G401.6 (cell line): ENCODE data around the gene ZBTB2.
"Not testable (repeated sequence)": the region's sequence is repeated elsewhere in the genome, so short reads cannot be mapped to it uniquely, and the experiment has no call there.

Experiments
- FAIRE-seq: peaks from 2 replicates; lab custom pipeline; 2012; peaks lifted over from hg19 to GRCh38; lab: Jason Lieb, UNC

The ZBTB2 gene

DNA sequence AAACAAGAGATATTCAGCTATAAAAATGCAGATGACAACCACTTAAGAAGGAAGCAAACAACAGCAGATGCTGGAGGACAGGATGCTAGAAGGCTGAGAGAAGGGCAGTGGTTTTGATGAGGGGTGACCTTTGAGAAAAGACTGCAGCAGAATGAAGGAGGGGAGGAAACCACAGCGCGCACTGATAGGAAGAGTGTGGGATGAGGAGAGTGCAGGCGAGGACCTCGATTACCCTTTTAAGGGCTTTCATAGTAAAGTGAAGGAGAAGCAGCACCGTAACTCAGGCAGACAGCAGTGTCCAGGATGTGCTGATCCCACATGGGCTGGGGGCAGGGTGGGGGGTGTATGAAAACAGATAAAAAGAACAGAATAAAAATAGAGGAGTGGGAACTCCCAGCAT is 19.2 kb downstream of the ZBTB2 start:
- FAIRE-seq, result no peak

GRCh38 chr6:151370509-151371078 is 20.8 kb downstream of the ZBTB2 start:
- no peak for FAIRE-seq

DNA sequence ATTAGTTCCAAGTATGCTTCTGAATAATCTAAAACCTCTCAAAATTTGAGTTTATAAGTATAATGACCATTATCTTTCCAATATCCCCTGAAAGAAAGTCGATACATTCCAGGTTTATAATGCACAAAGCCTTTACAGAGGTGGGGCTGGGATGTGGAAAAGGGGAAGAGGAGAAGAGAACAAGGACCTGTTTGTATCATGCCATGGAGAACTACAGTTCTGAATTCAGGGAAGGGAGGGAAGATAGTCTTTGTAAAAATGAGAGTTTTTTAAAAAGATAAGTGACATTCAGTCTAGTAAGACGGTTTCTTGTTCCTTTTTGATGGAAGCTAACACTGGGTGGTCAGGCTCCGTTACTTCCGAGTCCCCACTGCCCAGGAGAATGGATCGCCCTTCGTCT is 26.1 kb downstream of the ZBTB2 start:
- FAIRE-seq, result no peak

- no peak for FAIRE-seq
Observed at GRCh38 chr6:151359486-151359885, 31.9 kb downstream of the ZBTB2 start.

GRCh38 chr6:151358475-151358874 is 32.9 kb downstream of the ZBTB2 start:
- no peak for FAIRE-seq

DNA sequence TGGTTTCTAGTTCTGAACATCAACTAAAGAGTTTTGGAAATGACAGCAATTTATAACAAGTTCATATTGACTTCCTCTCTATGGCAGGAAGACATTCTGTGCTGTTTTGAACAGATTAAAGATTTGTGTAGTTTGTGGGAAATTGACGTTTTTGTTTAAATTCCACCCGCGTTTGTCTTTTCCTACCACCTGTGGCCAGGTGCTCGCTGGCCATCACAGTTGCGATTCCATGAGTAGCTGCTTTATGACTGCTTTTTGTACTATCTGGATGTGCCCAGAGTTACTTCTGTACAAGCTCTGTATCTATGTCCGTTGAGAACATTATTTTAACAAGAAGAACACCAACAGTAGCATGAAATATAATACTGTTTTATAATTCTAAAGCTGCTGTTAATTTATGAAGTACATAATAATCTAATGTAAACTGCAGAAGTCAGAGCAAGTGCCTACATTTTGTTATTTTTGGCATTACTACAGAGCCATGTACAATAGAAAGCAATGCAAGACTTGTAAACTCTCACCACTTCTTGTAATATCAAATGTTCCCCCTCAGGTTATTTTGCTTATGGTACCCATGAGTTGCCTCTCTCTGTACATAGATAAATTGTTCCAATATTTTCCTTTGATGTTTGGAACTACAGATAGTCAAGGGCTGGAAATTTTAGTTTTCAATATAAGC is 33.5 kb downstream of the ZBTB2 start:
- no peak for FAIRE-seq

DNA sequence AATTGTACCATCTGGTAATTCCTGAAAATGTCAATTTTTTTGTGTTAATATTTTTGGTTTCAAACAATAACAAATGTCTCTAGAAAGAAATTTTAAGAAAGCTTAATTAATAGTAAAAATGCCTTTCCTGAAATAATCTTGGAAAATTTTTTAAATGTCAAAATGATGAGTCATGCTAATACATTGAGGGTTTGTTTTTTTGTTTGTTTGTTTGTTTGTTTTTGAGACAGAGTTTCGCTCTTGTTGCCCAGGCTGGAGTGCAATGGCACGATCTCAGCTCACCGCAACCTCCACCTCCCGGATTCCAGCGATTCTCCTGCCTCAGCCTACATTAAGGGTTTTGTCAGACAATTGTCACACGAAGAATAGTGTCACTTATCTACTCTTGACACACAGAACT is 34.4 kb downstream of the ZBTB2 start:
- not testable (repeated sequence) for FAIRE-seq

DNA sequence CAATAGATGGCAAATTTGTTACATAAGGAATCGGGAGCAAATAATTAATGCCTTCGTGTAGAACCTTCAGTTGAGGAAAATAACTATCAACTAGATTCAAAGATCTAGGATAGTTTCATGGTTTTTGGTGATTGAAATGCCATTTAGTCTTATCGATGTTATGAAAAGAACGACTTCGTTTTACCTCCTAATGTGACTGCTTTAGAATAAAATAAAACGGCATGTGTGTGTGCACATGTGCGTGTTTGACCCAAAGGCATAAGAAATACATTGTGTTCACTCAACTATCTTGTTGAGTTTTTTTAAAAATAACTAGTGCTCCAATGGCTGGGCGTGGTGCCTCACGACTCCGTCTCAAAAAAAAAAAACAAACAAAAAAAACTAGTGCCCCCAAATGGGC is 37.6 kb downstream of the ZBTB2 start:
- FAIRE-seq, result no peak

GRCh38 chr6:151352410-151353396 is 38.7 kb downstream of the ZBTB2 start:
- no peak for FAIRE-seq

- no peak for FAIRE-seq
Observed at GRCh38 chr6:151351731-151352130, 39.6 kb downstream of the ZBTB2 start.

DNA sequence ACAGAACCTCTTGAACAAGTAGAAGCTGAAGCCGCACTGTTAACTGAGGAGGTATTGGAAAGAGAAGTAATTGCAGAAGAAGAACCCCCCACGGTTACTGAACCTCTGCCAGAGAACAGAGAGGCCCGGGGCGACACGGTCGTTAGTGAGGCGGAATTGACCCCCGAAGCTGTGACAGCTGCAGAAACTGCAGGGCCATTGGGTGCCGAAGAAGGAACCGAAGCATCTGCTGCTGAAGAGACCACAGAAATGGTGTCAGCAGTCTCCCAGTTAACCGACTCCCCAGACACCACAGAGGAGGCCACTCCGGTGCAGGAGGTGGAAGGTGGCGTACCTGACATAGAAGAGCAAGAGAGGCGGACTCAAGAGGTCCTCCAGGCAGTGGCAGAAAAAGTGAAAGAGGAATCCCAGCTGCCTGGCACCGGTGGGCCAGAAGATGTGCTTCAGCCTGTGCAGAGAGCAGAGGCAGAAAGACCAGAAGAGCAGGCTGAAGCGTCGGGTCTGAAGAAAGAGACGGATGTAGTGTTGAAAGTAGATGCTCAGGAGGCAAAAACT is 40.1 kb downstream of the ZBTB2 start:
- no peak for FAIRE-seq

DNA sequence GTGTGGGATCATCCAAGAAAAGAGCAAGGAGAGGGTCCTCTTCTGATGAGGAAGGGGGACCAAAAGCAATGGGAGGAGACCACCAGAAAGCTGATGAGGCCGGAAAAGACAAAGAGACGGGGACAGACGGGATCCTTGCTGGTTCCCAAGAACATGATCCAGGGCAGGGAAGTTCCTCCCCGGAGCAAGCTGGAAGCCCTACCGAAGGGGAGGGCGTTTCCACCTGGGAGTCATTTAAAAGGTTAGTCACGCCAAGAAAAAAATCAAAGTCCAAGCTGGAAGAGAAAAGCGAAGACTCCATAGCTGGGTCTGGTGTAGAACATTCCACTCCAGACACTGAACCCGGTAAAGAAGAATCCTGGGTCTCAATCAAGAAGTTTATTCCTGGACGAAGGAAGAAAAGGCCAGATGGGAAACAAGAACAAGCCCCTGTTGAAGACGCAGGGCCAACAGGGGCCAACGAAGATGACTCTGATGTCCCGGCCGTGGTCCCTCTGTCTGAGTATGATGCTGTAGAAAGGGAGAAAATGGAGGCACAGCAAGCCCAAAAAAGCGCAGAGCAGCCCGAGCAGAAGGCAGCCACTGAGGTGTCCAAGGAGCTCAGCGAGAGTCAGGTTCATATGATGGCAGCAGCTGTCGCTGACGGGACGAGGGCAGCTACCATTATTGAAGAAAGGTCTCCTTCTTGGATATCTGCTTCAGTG is 40.8 kb downstream of the ZBTB2 start:
- FAIRE-seq, result no peak

DNA sequence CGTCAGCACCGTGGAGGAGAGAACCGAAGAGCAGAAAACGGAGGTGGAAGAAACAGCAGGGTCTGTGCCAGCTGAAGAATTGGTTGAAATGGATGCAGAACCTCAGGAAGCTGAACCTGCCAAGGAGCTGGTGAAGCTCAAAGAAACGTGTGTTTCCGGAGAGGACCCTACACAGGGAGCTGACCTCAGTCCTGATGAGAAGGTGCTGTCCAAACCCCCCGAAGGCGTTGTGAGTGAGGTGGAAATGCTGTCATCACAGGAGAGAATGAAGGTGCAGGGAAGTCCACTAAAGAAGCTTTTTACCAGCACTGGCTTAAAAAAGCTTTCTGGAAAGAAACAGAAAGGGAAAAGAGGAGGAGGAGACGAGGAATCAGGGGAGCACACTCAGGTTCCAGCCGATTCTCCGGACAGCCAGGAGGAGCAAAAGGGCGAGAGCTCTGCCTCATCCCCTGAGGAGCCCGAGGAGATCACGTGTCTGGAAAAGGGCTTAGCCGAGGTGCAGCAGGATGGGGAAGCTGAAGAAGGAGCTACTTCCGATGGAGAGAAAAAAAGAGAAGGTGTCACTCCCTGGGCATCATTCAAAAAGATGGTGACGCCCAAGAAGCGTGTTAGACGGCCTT is 41.6 kb downstream of the ZBTB2 start:
- no peak for FAIRE-seq

GRCh38 chr6:151342750-151343149 is 48.6 kb downstream of the ZBTB2 start:
- FAIRE-seq, result not testable (repeated sequence)

- FAIRE-seq, result no peak
Observed at GRCh38 chr6:151341476-151342195, 49.7 kb downstream of the ZBTB2 start.

DNA sequence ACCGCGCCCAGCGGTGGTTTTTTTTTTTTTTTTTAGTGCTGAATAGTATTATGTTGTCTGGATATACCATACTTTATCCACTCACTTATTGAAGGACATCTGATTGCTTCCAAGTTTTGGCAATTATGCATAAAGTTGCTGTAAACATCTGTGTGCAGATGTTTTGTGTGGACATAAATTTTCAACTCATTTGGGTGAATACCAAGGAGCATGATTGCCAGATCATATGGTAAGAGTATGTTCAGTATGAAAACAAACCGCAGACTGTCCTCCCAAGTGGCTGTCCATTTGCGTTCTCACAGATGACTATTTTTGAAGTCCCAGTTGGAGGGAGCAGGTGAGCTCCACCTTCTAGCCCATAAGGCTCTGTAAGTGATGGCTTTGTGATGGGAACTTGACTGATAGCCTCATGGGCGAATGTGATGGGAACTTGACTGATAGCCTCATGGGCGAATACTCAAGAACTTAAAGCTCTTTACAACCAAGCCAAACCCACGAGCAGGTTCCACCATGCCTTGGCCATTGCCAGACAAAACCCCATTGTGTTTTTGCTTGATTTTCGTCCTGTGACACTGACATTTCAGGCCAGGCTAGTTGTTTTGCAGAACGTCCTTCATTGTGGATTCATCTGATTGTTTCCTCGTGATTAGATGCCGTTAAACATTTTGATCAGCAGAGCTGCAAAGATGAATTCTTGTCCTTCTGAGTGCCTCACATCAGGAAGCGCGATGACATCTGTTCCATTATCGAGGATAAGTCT is 51.0 kb downstream of the ZBTB2 start:
- no peak for FAIRE-seq

GRCh38 chr6:151339369-151339768 is 52.0 kb downstream of the ZBTB2 start:
- no peak for FAIRE-seq

DNA sequence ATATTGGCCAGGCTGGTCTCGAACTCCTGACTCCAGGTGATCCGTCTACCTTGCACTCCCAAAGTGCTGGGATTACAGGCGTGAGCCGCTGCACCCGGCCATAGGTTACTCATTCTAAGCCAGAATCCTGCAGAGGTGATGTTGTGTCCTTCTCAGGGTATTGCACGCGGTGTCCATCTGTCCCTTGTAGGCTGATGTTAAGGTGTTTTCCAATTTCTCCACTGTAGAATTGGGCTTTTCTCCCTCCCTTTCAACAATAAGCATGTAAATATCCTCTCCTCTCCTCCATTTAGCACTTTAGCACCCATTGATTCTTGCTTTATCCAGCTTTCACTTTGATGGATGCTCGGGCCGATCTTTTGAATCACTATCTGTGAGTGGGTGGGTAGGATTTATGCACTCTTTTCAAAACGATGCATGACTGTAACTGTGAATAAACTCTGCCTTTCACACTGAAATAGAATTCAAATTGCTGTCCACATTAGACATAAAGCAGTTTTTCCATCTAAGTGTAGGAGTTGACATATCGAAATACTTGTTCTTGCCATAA is 52.6 kb downstream of the ZBTB2 start:
- no peak for FAIRE-seq

DNA sequence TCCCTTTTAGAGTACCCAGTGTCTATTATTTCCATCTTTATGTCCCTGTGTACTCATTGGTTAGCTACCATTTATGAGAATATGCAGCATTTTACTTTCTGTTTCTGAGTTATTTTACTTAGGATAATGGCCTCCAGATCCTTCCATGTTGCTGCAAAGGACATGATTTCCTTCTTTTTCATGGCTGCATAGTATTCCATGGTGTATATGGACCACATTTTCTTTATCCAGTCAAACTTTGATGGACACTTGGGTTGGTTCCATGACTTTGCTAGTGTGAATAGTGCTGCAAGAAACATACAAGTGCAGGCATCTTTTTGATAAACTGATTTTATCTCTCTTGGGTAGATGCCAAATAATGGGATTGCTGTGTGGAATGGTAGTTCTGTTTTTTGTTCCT is 55.4 kb downstream of the ZBTB2 start:
- no peak for FAIRE-seq

GRCh38 chr6:151330130-151330696 is 61.1 kb downstream of the ZBTB2 start:
- no peak for FAIRE-seq
